ENCODE data around the gene IGSF3. TPM values are rescaled to one million over a fixed set of nuclear protein-coding genes. Genes with fewer than 3 reads are reported as not detected.

The IGSF3 gene
- total and polyA plus RNA-seq, 2 donors (not counting 1 experiment from before 2014, with no cell fraction given) = under 0.01 to 0.02 TPM

- Histone ChIP-seq H3K9ac (ENCODE audit: insufficient read depth, low read length) (no peak overlapping the region), H3K4me2 (ENCODE audit: extremely low read depth, insufficient read depth, low read length) (no peak overlapping the region), H3K4me3 (replicated peaks in 1 of 4; ENCODE audit: control extremely low read depth in 1 of 4, insufficient read depth in 1 of 4, low read depth in 3 of 4, low read length in 4 of 4) (no peak overlapping the region), H3K79me2 (ENCODE audit: control insufficient read depth, insufficient read depth, low read length) (no peaks in the 10 kb centered on the region), H3K27ac (ENCODE audit: insufficient read depth, low read length) (no peak overlapping the region), H2AFZ (ENCODE audit: low read length) (no peak overlapping the region), H3K27me3 (ENCODE audit: control insufficient read depth, insufficient read depth, low read length) (no peaks in the 10 kb centered on the region), H3K9me3 (ENCODE audit: control insufficient read depth, insufficient read depth, low read depth, low read length) (no peaks in the 10 kb centered on the region), H4K20me1 (ENCODE audit: control insufficient read depth, extremely low read depth, insufficient read depth, low read length) (no peaks in the 10 kb centered on the region), H3K36me3 (ENCODE audit: control insufficient read depth, insufficient read depth, low read length) (no peaks in the 10 kb centered on the region), H3K4me1 (ENCODE audit: control insufficient read depth, extremely low read depth, insufficient read depth, low read length) (no peaks in the 10 kb centered on the region)
- DNase-seq (ENCODE audit: low read depth in 2 of 2) = no peak
- no peak for TF ChIP-seq CTCF (conservative IDR thresholded peaks at IDR 0.05 in 1 of 2, IDR thresholded peaks at IDR 0.05 in 1 of 2; ENCODE audit: low read depth in 1 of 2, low read length in 2 of 2)
- no peak for TF ChIP-seq EZH2 (IDR thresholded peaks at IDR 0.05; ENCODE audit: low read length, missing control alignments)
These were observed 13.9 kb upstream of the IGSF3 start for GRCh38 chr1:116681343-116681899.

- Histone ChIP-seq H3K4me2 (ENCODE audit: extremely low read depth, insufficient read depth, low read length) (no peak overlapping the region), H3K27ac (ENCODE audit: insufficient read depth, low read length) (no peak overlapping the region), H3K4me3 (replicated peaks in 1 of 4; ENCODE audit: control extremely low read depth in 1 of 4, insufficient read depth in 1 of 4, low read depth in 3 of 4, low read length in 4 of 4) (no peak overlapping the region), H3K79me2 (ENCODE audit: control insufficient read depth, insufficient read depth, low read length) (no peaks in the 10 kb centered on the region), H3K9ac (ENCODE audit: insufficient read depth, low read length) (no peak overlapping the region), H4K20me1 (ENCODE audit: control insufficient read depth, extremely low read depth, insufficient read depth, low read length) (no peaks in the 10 kb centered on the region), H3K9me3 (ENCODE audit: control insufficient read depth, insufficient read depth, low read depth, low read length) (no peaks in the 10 kb centered on the region), H3K36me3 (ENCODE audit: control insufficient read depth, insufficient read depth, low read length) (no peaks in the 10 kb centered on the region), H2AFZ (ENCODE audit: low read length) (no peak overlapping the region), H3K4me1 (ENCODE audit: control insufficient read depth, extremely low read depth, insufficient read depth, low read length) (no peaks in the 10 kb centered on the region), H3K27me3 (ENCODE audit: control insufficient read depth, insufficient read depth, low read length) (no peaks in the 10 kb centered on the region)
- DNase-seq (ENCODE audit: low read depth in 2 of 2) = no peak
- TF ChIP-seq EZH2 (IDR thresholded peaks at IDR 0.05; ENCODE audit: low read length, missing control alignments) = no peak
- TF ChIP-seq CTCF (conservative IDR thresholded peaks at IDR 0.05 in 1 of 2, IDR thresholded peaks at IDR 0.05 in 1 of 2; ENCODE audit: low read depth in 1 of 2, low read length in 2 of 2) = no peak
These were observed 13.2 kb upstream of the IGSF3 start for GRCh38 chr1:116680752-116681151.

- Histone ChIP-seq H4K20me1 (ENCODE audit: control insufficient read depth, extremely low read depth, insufficient read depth, low read length) (no peaks in the 10 kb centered on the region), H3K27me3 (ENCODE audit: control insufficient read depth, insufficient read depth, low read length) (no peaks in the 10 kb centered on the region), H3K4me3 (replicated peaks in 1 of 4; ENCODE audit: control extremely low read depth in 1 of 4, insufficient read depth in 1 of 4, low read depth in 3 of 4, low read length in 4 of 4) (no peak overlapping the region), H3K27ac (ENCODE audit: insufficient read depth, low read length) (no peak overlapping the region), H3K9ac (ENCODE audit: insufficient read depth, low read length) (no peak overlapping the region), H3K36me3 (ENCODE audit: control insufficient read depth, insufficient read depth, low read length) (no peaks in the 10 kb centered on the region), H3K4me2 (ENCODE audit: extremely low read depth, insufficient read depth, low read length) (no peak overlapping the region), H3K9me3 (ENCODE audit: control insufficient read depth, insufficient read depth, low read depth, low read length) (no peaks in the 10 kb centered on the region), H3K4me1 (ENCODE audit: control insufficient read depth, extremely low read depth, insufficient read depth, low read length) (no peaks in the 10 kb centered on the region), H2AFZ (ENCODE audit: low read length) (no peak overlapping the region), H3K79me2 (ENCODE audit: control insufficient read depth, insufficient read depth, low read length) (no peaks in the 10 kb centered on the region)
- no peak for DNase-seq (ENCODE audit: low read depth in 2 of 2)
- no peak for TF ChIP-seq EZH2 (IDR thresholded peaks at IDR 0.05; ENCODE audit: low read length, missing control alignments)
- TF ChIP-seq CTCF (conservative IDR thresholded peaks at IDR 0.05 in 1 of 2, IDR thresholded peaks at IDR 0.05 in 1 of 2; ENCODE audit: low read depth in 1 of 2, low read length in 2 of 2) = no peak
These were observed 12.5 kb upstream of the IGSF3 start for GRCh38 chr1:116679828-116680628.
